Loucy (cell line): Measurements from ENCODE around the gene MTMR4.
A peak's percentile ranks its signal among the peaks of the same experiment; 100 is the strongest.
"Not testable (repeated sequence)": the region's sequence is repeated elsewhere in the genome, so short reads cannot be mapped to it uniquely, and the experiment has no call there.

Experiments
- H2AFZ ChIP-seq: fragments of 200-600 bp; sonication (generic); 2 replicates; pipeline ENCODE4 v1.6.0; 2016; ENCODE audit warnings: antibody characterized with exemption, mild to moderate bottlenecking, low read length, moderate library complexity
- H3F3A ChIP-seq: fragments of 200-600 bp; 2 replicates; pipeline ENCODE4 v1.6.0; 2016; ENCODE audit warnings: antibody characterized with exemption, low read depth, mild to moderate bottlenecking
- H3K27me3 ChIP-seq: fragments of 200-600 bp; sonication (generic); 2 replicates; pipeline ENCODE4 v1.6.1; 2014; ENCODE audit warnings: low read length, mild to moderate bottlenecking; ENCODE audit not compliant: insufficient read depth, poor library complexity, severe bottlenecking
- H3K36me3 ChIP-seq: fragments of 200-600 bp; sonication (generic); 2 replicates; pipeline ENCODE4 v1.6.1; 2016; ENCODE audit warnings: low read length; ENCODE audit not compliant: insufficient read depth
- H3K4me1 ChIP-seq: fragments of 200-600 bp; sonication (generic); 2 replicates; pipeline ENCODE4 v1.5.1; 2014; ENCODE audit warnings: low read length, mild to moderate bottlenecking; ENCODE audit not compliant: insufficient read depth, poor library complexity, severe bottlenecking
- H3K4me2 ChIP-seq: fragments of 200-600 bp; sonication (generic); 2 replicates; pipeline ENCODE4 v1.6.0; 2014; ENCODE audit warnings: antibody characterized with exemption, low read length, low read depth, mild to moderate bottlenecking; ENCODE audit not compliant: poor library complexity, severe bottlenecking
- H3K4me3 ChIP-seq: fragments of 200-600 bp; sonication (generic); 2 replicates; pipeline ENCODE4 v1.5.1; 2014; ENCODE audit warnings: low read length, mild to moderate bottlenecking, mixed read lengths; ENCODE audit not compliant: poor library complexity, severe bottlenecking
- H3K79me2 ChIP-seq: fragments of 200-600 bp; sonication (generic); 2 replicates; pipeline ENCODE4 v1.6.1; 2014; ENCODE audit warnings: low read length; ENCODE audit not compliant: insufficient read depth
- H3K9ac ChIP-seq: fragments of 200-600 bp; sonication (generic); 2 replicates; pipeline ENCODE4 v1.6.0; 2014; ENCODE audit warnings: mild to moderate bottlenecking, low read depth, low read length, moderate library complexity; ENCODE audit not compliant: poor library complexity, severe bottlenecking
- H3K9me2 ChIP-seq: fragments of 200-600 bp; sonication (generic); replicated peaks from 2 replicates; pipeline ENCODE4 v1.6.1; 2016; ENCODE audit warnings: low read depth, low read length, mixed read lengths
- H3K9me3 ChIP-seq: fragments of 200-600 bp; sonication (generic); 2 replicates; pipeline ENCODE4 v1.6.1; 2014; ENCODE audit warnings: mild to moderate bottlenecking, antibody characterized with exemption, low read length, low read depth; ENCODE audit not compliant: insufficient read depth
- H4K20me1 ChIP-seq: fragments of 200-600 bp; sonication (generic); 2 replicates; pipeline ENCODE4 v1.6.0; 2014; ENCODE audit warnings: antibody characterized with exemption, low read length, mild to moderate bottlenecking; ENCODE audit not compliant: insufficient read depth, poor library complexity, severe bottlenecking
- EZH2phosphoT487 ChIP-seq: fragments of 200-600 bp; IDR thresholded peaks from 2 replicates; pipeline ENCODE4 v1.6.1; 2018; ENCODE audit warnings: antibody characterized with exemption, mild to moderate bottlenecking, moderate library complexity, borderline replicate concordance
- TF ChIP-seq, protein P1 (sequence below): fragments of 200-600 bp; sonication (generic); conservative IDR thresholded peaks from 2 replicates; pipeline ENCODE4 v1.5.1; 2014; ENCODE audit warnings: mild to moderate bottlenecking, antibody characterized with exemption, low read length

Gene MTMR4

GRCh38 chr17:58504826-58505351 lies 9.5 kb downstream of the MTMR4 start:
- Histone ChIP-seq H3K27me3 (no peaks in the 10 kb centered on the region), H3F3A (no peaks in the 10 kb centered on the region), H3K9me2 (no peaks in the 10 kb centered on the region), H3K9me3 (no peaks in the 10 kb centered on the region), H3K9ac (no peak overlapping the region), H3K4me1 (peaks cover 15% of the 10 kb centered on the region), H3K4me2 (no peak overlapping the region), H3K79me2 (peaks cover 9% of the 10 kb centered on the region; the same call in 1 of the 2 replicates), H3K4me3 (no peak overlapping the region), H3K36me3 (peaks cover 81% of the 10 kb centered on the region; the same call in 1 of the 2 replicates), H2AFZ (no peak overlapping the region), H4K20me1 (peaks cover 9% of the 10 kb centered on the region)
- TF ChIP-seq, protein P1, sequence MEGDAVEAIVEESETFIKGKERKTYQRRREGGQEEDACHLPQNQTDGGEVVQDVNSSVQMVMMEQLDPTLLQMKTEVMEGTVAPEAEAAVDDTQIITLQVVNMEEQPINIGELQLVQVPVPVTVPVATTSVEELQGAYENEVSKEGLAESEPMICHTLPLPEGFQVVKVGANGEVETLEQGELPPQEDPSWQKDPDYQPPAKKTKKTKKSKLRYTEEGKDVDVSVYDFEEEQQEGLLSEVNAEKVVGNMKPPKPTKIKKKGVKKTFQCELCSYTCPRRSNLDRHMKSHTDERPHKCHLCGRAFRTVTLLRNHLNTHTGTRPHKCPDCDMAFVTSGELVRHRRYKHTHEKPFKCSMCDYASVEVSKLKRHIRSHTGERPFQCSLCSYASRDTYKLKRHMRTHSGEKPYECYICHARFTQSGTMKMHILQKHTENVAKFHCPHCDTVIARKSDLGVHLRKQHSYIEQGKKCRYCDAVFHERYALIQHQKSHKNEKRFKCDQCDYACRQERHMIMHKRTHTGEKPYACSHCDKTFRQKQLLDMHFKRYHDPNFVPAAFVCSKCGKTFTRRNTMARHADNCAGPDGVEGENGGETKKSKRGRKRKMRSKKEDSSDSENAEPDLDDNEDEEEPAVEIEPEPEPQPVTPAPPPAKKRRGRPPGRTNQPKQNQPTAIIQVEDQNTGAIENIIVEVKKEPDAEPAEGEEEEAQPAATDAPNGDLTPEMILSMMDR = no peak
- TF ChIP-seq EZH2phosphoT487 = no peak

- peak overlapping the region; percentile 25 for H3K4me2 ChIP-seq
- H3K4me3 ChIP-seq = no peak overlapping the region
- H3K36me3 ChIP-seq = peaks cover 76% of the 10 kb centered on the region; the same call in 1 of the 2 replicates
Observed at GRCh38 chr17:58503866-58504265, 10.6 kb downstream of the MTMR4 start.

GRCh38 chr17:58503134-58503533 lies 11.3 kb downstream of the MTMR4 start:
- H3F3A ChIP-seq, H3K79me2 ChIP-seq, H2AFZ ChIP-seq, H3K9me3 ChIP-seq, H3K4me3 ChIP-seq, H4K20me1 ChIP-seq, H3K27me3 ChIP-seq, H3K4me2 ChIP-seq, H3K9me2 ChIP-seq, H3K9ac ChIP-seq: not testable (repeated sequence)
- Histone ChIP-seq H3K4me1 (peaks cover 15% of the 10 kb centered on the region), H3K36me3 (peaks cover 74% of the 10 kb centered on the region; the same call in 1 of the 2 replicates)

More at GRCh38 chr17:58503866-58504265, 10.6 kb downstream of the MTMR4 start:
- H3K79me2 ChIP-seq = peaks cover 9% of the 10 kb centered on the region; the same call in 1 of the 2 replicates
- no peak overlapping the region for H2AFZ ChIP-seq
- TF ChIP-seq, protein P1 = no peak
- no peak for TF ChIP-seq EZH2phosphoT487
- no peaks in the 10 kb centered on the region for H3F3A ChIP-seq
- H4K20me1 ChIP-seq = peaks cover 9% of the 10 kb centered on the region
- no peaks in the 10 kb centered on the region for H3K27me3 ChIP-seq
- H3K4me1 ChIP-seq = peaks cover 15% of the 10 kb centered on the region
- no peaks in the 10 kb centered on the region for H3K9me2 ChIP-seq
- H3K9me3 ChIP-seq = no peaks in the 10 kb centered on the region
- no peak overlapping the region for H3K9ac ChIP-seq

- Histone ChIP-seq H3K9me3 (no peaks in the 10 kb centered on the region), H3K9ac (no peak overlapping the region), H3F3A (no peaks in the 10 kb centered on the region), H3K36me3 (peaks cover 73% of the 10 kb centered on the region; the same call in 1 of the 2 replicates), H3K4me3 (no peak overlapping the region), H3K79me2 (no peaks in the 10 kb centered on the region), H3K9me2 (no peaks in the 10 kb centered on the region), H4K20me1 (peaks cover 12% of the 10 kb centered on the region), H3K27me3 (no peaks in the 10 kb centered on the region), H3K4me2 (no peak overlapping the region), H3K4me1 (peaks cover 15% of the 10 kb centered on the region), H2AFZ (no peak overlapping the region)
- TF ChIP-seq, protein P1 = no peak
- no peak for TF ChIP-seq EZH2phosphoT487
Observed at GRCh38 chr17:58501451-58501850, 13.0 kb downstream of the MTMR4 start.
